ENCODE data around the gene TBX4.
A peak's percentile ranks its signal among the peaks of the same experiment; 100 is the strongest.

TBX4 gene

GRCh38 chr17:61452301-61453290 lies at the start of gene TBX4:
Gene TBX4 (plus strand): TSS chr17:61452422. CDS start chr17:61456491, 4,069 bp downstream.
- no peak for DNase-seq

- DNase-seq, result no peak
These were observed 49.0 kb upstream of the TBX4 start for GRCh38 chr17:61402978-61403800.

GRCh38 chr17:61403801-61404662 lies 48.2 kb upstream of the TBX4 start:
- DNase-seq, result no peak

GRCh38 chr17:61404663-61404912 lies 47.6 kb upstream of the TBX4 start:
- DNase-seq, result no peak

GRCh38 chr17:61404913-61405685 lies 47.1 kb upstream of the TBX4 start:
- DNase-seq, result no peak

GRCh38 chr17:61405686-61406536 lies 46.3 kb upstream of the TBX4 start:
- no peak for DNase-seq

GRCh38 chr17:61406537-61406845 lies 45.7 kb upstream of the TBX4 start:
- DNase-seq, result no peak

GRCh38 chr17:61406971-61407911 lies 45.0 kb upstream of the TBX4 start:
- DNase-seq, result no peak

GRCh38 chr17:61408151-61409041 lies 43.8 kb upstream of the TBX4 start:
- DNase-seq, result no peak

- peak; percentile 69 for DNase-seq
These were observed 42.7 kb upstream of the TBX4 start for GRCh38 chr17:61409301-61410112.

- no peak for DNase-seq
These were observed 41.8 kb upstream of the TBX4 start for GRCh38 chr17:61410141-61411010.

GRCh38 chr17:61411011-61411260 lies 41.3 kb upstream of the TBX4 start:
- no peak for DNase-seq

- peak; percentile 81 for DNase-seq
These were observed 40.7 kb upstream of the TBX4 start for GRCh38 chr17:61411261-61412142.

- peak; percentile 79 for DNase-seq
These were observed 39.9 kb upstream of the TBX4 start for GRCh38 chr17:61412143-61412859.

GRCh38 chr17:61412860-61413660 lies 39.2 kb upstream of the TBX4 start:
- no peak for DNase-seq

Data from HCEC 1CT (cell line).